HS-5 (cell line): ENCODE results near the gene GREB1L.
"Not testable (repeated sequence)": the region's sequence is repeated elsewhere in the genome, so short reads cannot be mapped to it uniquely, and the experiment has no call there.

Experiments used
- DNase-seq: peaks from one replicate; pipeline ENCODE4 v3.0.0-alpha.2; 2012; ENCODE audit warnings: low read depth

The GREB1L gene

DNA sequence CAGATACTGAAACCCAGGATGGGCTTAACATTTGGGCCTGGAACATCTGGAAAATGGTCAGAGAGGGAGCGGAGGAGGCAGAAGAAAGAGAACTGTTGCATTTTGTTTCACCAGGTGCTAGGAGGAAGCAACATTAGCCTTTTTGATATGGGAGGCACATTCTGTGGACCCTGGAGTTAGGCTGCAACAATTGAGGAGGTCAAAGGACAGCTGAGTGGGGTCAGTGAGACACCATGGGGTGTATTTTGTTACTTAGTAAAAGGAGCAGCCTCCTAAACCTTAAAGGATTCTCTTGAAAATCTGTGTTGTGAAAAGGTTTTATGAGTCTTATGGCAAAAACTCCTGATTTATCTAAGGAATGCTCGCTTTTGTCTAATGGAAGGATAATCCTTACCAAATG is 124.9 kb downstream of the GREB1L start:
- no peak for DNase-seq

- DNase-seq, result no peak
Observed at GRCh38 chr18:21369146-21369545, 127.1 kb downstream of the GREB1L start.

- DNase-seq, result not testable (repeated sequence)
Observed at GRCh38 chr18:21369597-21369996, 127.6 kb downstream of the GREB1L start.

DNA sequence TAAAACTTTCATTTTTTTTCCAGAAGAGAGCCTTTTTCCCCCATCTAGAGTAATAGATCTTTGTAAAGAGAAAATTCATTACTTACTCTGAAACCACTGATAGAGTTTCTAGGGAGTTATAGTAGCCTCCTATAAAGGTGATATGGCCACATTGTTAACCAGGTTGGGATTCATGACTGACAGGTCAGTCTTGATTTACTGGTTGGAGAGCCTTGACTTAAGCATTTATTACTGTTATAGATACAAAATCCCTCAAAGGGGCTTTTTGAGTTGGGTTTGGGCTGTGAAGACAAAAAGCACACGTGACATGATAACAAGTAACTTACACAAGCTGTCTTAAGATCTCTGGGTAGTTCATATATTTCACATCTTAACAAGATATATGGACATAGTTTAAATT is 141.0 kb downstream of the GREB1L start:
- no peak for DNase-seq

- no peak for DNase-seq
Observed at GRCh38 chr18:21386523-21387240, 144.7 kb downstream of the GREB1L start.

DNA sequence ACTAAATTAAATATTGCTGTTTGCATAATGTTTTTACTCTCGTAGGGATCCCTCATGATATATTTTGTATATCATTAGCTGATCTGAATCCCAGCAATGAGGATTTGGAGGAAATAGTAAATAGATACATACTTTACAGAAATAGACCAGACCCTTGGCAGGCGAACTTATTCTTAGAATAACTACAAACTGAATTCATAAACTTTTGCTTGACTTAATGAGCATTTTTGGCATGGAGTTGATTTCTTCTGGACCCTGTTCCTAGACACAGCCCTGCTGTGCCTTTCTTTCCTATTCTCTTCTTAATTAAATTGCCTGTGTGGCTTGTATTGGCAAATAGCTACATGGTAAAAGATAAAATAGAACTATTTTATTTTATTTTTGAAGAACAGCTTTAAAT is 145.9 kb downstream of the GREB1L start:
- DNase-seq, result no peak

DNA sequence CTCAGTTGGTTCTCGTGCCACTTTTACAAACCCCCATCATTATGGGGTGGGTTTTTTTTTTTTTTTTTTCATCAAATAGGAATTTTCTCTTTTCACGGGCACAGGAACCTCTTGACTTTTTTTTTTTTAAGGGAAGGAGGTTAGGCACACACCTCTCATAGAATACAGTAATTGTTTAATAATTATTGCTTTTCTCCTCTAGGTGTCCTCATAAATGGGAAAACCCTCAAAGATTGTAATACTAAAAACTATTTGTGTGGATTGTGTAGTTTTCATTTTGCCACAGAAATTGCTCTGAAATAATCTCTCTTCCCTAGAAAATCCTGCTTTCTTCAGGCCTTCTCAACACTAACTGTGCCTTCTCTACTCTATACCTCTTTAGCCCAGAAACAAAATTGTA is 147.3 kb downstream of the GREB1L start:
- DNase-seq, result no peak

- no peak for DNase-seq
Observed at GRCh38 chr18:21389903-21390302, 147.9 kb downstream of the GREB1L start.

GRCh38 chr18:21391074-21391673 is 149.1 kb downstream of the GREB1L start:
- DNase-seq, result peak; percentile 56

- no peak for DNase-seq
Observed at GRCh38 chr18:21393986-21394385, 152.0 kb downstream of the GREB1L start.

DNA sequence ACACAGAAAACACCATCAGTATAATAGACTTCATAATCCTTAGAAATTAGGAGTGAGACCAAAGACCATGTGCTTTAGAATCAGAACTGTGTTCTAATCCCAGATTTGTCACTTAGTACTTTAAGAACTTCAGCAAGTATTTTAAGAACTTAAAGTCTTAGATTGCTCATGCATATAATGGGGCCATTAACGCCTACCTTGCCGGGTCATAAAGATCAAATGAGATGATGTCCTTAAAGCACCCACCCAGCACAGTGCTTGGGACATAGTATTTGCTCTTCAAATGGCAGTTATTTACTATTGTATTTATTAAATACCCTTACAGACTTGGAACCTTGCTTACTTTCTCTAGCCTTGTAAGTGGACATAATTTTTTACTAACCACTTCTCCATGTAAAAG is 156.1 kb downstream of the GREB1L start:
- no peak for DNase-seq

DNA sequence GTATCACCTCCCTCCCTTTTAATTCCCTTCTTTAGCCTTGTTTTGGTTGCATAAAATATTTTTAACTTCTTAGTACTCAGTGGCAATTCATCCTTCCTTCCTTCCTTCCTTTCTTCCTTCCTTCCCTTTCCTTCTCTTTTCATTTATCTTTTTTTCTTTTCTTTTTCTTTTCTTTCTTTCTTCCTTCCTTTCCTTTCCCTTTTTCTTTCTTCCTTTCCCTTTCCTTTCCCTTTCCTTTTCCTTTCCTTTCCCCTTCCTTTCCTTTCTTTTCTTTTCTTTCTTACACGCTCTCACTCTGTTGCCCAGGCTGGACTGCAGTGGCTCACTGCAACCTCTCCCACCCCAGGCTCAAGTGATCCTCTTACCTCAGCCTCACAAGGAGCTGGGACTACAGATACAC is 160.2 kb downstream of the GREB1L start:
- no peak for DNase-seq

DNA sequence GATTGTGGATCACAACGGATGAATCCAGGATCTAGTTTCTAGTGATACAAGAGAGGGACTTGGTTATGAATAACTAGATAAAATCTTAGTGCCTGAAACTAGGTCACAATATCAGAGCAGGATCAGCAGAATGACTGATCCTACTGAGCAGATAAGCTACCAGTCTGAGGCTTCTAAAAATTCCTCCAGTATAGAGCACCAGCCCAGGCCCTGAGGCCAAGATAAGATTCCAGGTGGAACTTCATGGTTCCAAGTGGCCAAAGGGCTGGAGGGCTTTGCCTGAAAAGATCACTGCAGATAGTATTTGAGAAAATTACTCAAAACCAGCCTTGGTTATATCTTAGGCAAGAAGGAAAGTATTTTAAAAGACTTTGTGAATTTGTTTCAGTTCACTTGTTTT is 162.4 kb downstream of the GREB1L start:
- no peak for DNase-seq

DNA sequence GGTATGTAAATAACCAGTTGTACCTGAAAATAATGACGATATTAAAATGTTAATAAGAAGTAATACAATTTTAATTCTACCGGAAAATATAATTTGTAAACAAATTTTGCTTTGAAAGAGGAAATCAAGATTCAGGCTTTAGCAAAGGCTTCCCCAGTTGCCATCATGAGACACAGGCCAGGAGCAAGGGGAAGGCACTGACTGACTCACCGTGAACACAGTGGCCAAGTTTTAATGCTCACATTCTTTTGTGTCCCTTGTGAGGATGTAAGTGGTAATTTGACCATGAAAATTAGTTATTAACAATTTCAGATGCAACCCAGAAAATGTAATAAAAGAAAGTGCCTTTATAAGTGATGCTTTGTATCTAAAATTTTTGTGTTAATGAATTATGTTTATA is 164.1 kb downstream of the GREB1L start:
- no peak for DNase-seq

- DNase-seq, result no peak
Observed at GRCh38 chr18:21408681-21409080, 166.6 kb downstream of the GREB1L start.

DNA sequence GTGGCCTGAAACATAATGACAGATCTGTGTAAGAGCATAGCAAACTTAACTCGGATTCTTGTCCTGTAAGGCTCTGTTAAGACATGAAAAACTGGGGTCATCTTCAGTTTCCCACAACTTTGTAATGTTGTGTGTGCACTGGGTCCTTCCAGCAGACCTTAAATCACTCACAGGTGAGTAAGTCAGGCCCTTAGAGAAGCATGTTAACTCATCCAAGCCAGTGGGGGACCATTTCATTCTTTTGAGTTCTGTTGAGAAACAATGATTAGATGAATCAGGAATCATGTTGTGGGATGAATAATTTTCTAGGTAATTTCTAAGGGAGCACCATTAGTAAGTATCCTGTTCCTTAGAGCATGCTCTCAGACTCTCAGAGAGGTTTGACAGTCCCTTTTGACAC is 191.4 kb downstream of the GREB1L start:
- no peak for DNase-seq

DNA sequence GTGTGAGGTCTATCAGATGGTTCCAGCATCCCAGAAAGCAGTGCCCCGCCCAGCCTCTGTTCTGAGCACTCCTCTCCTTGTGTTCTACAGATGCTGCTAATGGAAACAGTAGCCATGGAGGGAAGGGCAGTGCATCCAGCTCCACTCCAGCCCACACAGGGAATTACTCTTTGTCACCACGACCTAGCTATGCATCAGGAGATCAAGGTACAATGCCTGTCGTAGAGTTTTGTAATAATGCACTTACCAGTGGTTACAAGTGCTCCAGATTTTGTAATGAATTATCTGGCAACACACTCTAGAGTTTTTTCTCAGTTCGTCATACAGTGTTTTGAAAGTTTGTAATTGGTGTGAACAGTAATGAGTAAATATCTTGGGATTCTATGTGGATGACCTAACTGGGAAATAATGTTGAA is 197.4 kb downstream of the GREB1L start:
- DNase-seq, result peak; percentile 96

DNA sequence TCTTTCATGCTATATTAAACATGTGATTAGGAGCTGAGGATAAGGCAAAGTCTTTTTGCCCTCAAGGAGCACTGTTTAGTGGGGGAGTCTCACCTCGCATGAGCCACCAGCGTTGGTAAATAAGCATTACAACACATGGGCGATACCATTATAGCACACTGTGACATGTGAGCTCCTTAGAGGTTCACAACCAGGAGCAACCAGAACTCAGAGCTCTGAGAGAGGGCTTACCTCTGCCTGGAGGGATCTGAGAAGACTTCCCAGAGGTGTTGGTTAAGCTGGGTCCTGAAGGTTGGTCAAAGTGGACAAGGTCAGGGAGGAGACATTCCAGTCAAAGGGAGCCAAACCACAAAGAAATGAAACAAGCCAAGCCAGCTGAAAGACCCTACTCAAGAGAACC is 199.6 kb downstream of the GREB1L start:
- DNase-seq, result no peak

GRCh38 chr18:21443776-21444464 is 201.9 kb downstream of the GREB1L start:
- DNase-seq, result no peak

DNA sequence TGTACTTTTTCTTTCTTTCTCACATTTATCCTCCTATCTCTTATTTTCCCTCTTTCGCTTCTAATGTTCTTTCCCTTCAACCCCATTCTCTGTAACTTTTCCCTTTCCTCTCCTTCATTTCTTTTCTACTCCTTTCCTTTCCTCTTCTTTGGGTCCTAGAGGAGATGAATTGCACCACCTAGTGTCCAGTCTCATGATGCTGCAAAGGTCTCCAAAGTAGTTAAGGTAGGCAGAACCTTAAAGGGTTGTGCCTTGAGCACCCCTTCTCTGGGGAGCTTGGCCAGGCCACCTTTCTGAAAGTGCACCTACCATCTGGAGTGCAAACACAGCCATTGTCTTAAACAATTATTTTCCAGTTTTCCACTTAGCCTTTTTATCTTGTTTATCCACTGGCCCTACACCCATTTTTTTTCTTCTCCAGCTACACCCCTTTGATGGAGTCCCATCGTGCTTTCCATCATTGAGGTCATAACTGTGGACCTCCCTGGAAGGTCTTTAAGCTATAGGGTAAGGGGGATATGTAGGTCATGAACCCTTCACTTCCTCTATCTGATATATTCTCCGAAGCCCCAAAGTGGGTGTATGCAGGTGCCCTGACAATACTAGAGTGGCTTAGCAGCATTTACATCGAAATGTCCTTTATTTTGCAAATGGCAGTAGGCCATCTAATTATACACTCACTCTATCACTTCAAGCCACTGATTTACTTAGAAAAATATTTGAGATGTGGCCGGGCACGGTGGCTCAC is 202.6 kb downstream of the GREB1L start:
- peak; percentile 25 for DNase-seq

DNA sequence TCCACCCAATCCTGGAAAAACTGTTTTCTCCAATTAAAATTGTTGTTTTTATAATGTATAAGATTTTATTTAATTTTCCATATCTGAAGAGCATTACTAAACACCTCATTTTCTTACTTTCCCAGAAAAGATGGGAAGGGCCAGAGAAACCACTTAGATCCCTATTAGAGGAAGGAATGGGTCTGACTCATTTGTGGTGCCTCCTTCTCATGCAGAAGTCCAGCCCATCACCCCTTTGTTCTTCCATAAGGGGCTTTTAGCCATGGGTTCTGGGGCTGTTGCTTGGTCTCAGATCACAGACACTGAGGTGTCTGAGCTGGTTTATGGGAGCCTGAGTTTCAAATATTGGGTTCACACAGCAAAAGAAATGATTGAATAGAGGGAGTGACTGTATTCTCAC is 206.3 kb downstream of the GREB1L start:
- DNase-seq, result no peak

DNA sequence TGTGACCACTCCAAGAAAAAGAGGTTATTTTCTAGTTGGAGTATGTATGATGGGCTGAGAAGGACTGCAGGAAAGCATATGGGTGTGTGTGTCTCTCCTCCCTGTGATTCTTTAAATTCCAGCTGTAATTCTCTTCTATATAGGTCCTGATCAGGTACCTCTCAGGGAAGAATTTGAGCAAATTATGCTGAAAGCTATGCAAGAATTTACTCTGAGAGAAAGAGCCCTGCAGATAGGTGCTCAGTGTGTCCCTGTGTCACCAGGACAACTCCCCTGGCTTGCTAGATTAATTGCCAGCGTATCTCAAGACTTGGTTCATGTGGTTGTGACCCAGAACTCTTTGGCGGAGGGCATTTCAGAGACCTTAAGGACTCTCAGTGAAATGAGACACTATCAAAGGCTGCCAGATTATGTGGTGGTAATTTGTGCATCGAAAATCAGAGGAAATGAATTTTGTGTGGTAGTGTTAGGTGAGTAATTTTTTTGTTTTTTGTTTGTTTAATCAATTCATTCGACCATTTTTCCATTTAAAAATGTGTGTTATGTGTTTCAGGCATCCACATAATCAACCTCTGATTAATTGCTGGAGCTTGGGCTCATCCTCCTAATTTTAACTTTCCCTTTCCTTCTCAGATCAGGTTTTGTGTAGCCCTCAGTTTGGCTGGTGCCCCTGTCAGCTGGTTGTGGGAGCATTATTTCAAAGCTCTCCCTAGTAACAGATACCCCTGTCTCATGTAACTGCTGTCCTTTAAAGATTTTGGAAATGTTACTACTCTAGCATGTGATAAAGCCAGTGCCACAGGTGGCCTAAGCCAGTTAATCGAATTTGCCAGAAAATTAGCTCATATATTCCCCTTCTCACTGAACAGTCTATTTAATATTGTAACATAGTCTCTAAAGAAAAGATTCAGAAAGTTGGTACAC is 207.6 kb downstream of the GREB1L start:
- DNase-seq, result no peak
